SK-N-SH treated with all-trans-retinoic acid at 6 μM for 48 hours (cell line): ENCODE results near the gene DOCK2.

Experiments used
- ATAC-seq: fragments of 200-7000 bp; cut with Tn5 transposase; 3 replicates; pipeline ENCODE4 v1.9.1; 2020; ENCODE audit warnings: mild to moderate bottlenecking, moderate library complexity
- ARNTL ChIP-seq: fragments of 450-650 bp; formaldehyde crosslinking; IDR thresholded peaks from 2 replicates; pipeline ENCODE4 v1.5.0; 2020; ENCODE audit warnings: low read depth, mild to moderate bottlenecking, moderate library complexity, borderline replicate concordance
- BACH2 ChIP-seq: fragments of 250-450 bp; sonication (Bioruptor Pico); IDR thresholded peaks from 2 replicates; pipeline ENCODE4 v1.9.0; 2021; ENCODE audit warnings: mild to moderate bottlenecking, borderline replicate concordance
- CREB5 ChIP-seq: fragments of 250-450 bp; sonication (Bioruptor Pico); IDR thresholded peaks from 2 replicates; pipeline ENCODE4 v1.5.1; 2020; ENCODE audit warnings: low read depth, mild to moderate bottlenecking, moderate library complexity
- CSRNP3 ChIP-seq: fragments of 250-450 bp; sonication (Bioruptor Pico); IDR thresholded peaks from 2 replicates; pipeline ENCODE4 v1.5.1; 2021; ENCODE audit warnings: mild to moderate bottlenecking, moderate library complexity
- ESRRG ChIP-seq: fragments of 250-450 bp; sonication (Bioruptor Pico); IDR thresholded peaks from 2 replicates; pipeline ENCODE4 v1.6.1; 2021; ENCODE audit warnings: mild to moderate bottlenecking
- GLIS3 ChIP-seq: fragments of 250-450 bp; sonication (Bioruptor Pico); IDR thresholded peaks from 2 replicates; pipeline ENCODE4 v1.5.0; 2020; ENCODE audit warnings: mild to moderate bottlenecking, moderate library complexity
- ISL1 ChIP-seq: fragments of 250-450 bp; sonication (Bioruptor Pico); IDR thresholded peaks from 2 replicates; pipeline ENCODE4 v2.1.2; 2022; ENCODE audit warnings: mild to moderate bottlenecking, moderate library complexity
- OSR1 ChIP-seq: fragments of 250-450 bp; sonication (Bioruptor Pico); IDR thresholded peaks from 2 replicates; pipeline ENCODE4 v1.8.0; 2022; ENCODE audit warnings: moderate library complexity, mild to moderate bottlenecking, inconsistent platforms
- POU6F1 ChIP-seq: fragments of 250-450 bp; sonication (Bioruptor Pico); IDR thresholded peaks from 2 replicates; pipeline ENCODE4 v1.8.0; 2021; ENCODE audit warnings: low read depth, mild to moderate bottlenecking, moderate library complexity, borderline replicate concordance
- PPARA ChIP-seq: fragments of 250-450 bp; sonication (Bioruptor Pico); IDR thresholded peaks from 2 replicates; pipeline ENCODE4 v1.5.0; 2020; ENCODE audit warnings: mild to moderate bottlenecking, borderline replicate concordance
- RARB ChIP-seq: fragments of 250-450 bp; sonication (Bioruptor Pico); IDR thresholded peaks from 2 replicates; pipeline ENCODE4 v1.8.0; 2021; ENCODE audit warnings: mild to moderate bottlenecking, moderate library complexity
- SNAI2 ChIP-seq: fragments of 250-450 bp; sonication (Bioruptor Pico); IDR thresholded peaks from 2 replicates; pipeline ENCODE4 v1.5.0; 2020; ENCODE audit warnings: mild to moderate bottlenecking, moderate library complexity
- TCF4 ChIP-seq: fragments of 250-450 bp; sonication (Bioruptor Pico); IDR thresholded peaks from 2 replicates; pipeline ENCODE4 v1.8.0; 2021; ENCODE audit warnings: mild to moderate bottlenecking, moderate library complexity, borderline replicate concordance
- TOX ChIP-seq: fragments of 250-450 bp; sonication (Bioruptor Pico); IDR thresholded peaks from 2 replicates; pipeline ENCODE4 v1.8.0; 2021; ENCODE audit warnings: mild to moderate bottlenecking, moderate library complexity, borderline replicate concordance
- TSHZ2 ChIP-seq: fragments of 250-450 bp; sonication (Bioruptor Pico); IDR thresholded peaks from 2 replicates; pipeline ENCODE4 v1.5.0; 2020; ENCODE audit warnings: mild to moderate bottlenecking, moderate library complexity
- ZC3H10 ChIP-seq: fragments of 250-450 bp; sonication (Bioruptor Pico); IDR thresholded peaks from 2 replicates; pipeline ENCODE4 v1.5.1; 2021; ENCODE audit warnings: mild to moderate bottlenecking, moderate library complexity
- ZFP3 ChIP-seq: fragments of 250-450 bp; sonication (Bioruptor Pico); IDR thresholded peaks from 2 replicates; pipeline ENCODE4 v1.5.0; 2020; ENCODE audit warnings: mild to moderate bottlenecking, moderate library complexity
- ZFP30 ChIP-seq: fragments of 450-650 bp; formaldehyde crosslinking; IDR thresholded peaks from 2 replicates; pipeline ENCODE4 v1.5.0; 2022; ENCODE audit warnings: mild to moderate bottlenecking, moderate library complexity
- ZNF565 ChIP-seq: fragments of 450-650 bp; formaldehyde crosslinking; conservative IDR thresholded peaks from 2 replicates; pipeline ENCODE4 v1.5.0; 2020; ENCODE audit warnings: low read depth, mild to moderate bottlenecking, moderate library complexity
- ZNF70 ChIP-seq: fragments of 450-650 bp; formaldehyde crosslinking; IDR thresholded peaks from 2 replicates; pipeline ENCODE4 v1.5.0; 2020; ENCODE audit warnings: mild to moderate bottlenecking, moderate library complexity
- TF ChIP-seq, protein P1 (sequence below): fragments of 250-450 bp; sonication (Bioruptor Pico); IDR thresholded peaks from 2 replicates; pipeline ENCODE4 v1.8.0; 2020; ENCODE audit warnings: mild to moderate bottlenecking, moderate library complexity, borderline replicate concordance

DOCK2 gene

DNA sequence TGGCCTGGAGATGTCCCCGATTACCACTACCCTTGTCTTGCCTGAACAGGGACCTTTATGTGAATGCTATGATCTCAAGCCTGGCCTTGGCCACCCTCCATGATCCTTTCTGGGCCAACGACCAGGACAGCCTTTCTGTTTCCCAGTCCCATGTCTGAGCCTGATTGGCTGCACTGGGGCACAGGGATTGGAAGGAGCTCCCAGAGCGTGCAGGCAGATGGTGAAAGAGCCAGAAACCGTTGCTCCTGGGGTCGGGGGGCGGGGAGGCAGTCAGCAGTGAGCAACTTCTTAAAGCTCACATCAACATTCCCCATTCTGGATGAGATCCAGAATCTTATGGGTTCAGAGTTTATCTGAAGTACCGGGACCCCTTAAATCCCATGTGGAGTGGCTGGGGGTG is 258.9 kb downstream of the DOCK2 start:
- ATAC-seq, result no peak
- TF ChIP-seq SNAI2 (no peak), ESRRG (CRISPR knock-in tag) (no peak), OSR1 (CRISPR knock-in tag) (no peak), RARB (CRISPR knock-in tag) (no peak), ZFP3 (no peak), POU6F1 (CRISPR knock-in tag) (no peak), ZC3H10 (CRISPR knock-in tag) (no peak), ZFP30 (no peak), CSRNP3 (CRISPR knock-in tag) (no peak), TOX (no peak), TSHZ2 (CRISPR knock-in tag) (no peak), BACH2 (CRISPR knock-in tag) (no peak), ARNTL (CRISPR knock-in tag) (no peak), CREB5 (CRISPR knock-in tag) (no peak), GLIS3 (no peak), ZNF565 (no peak)
- TF ChIP-seq, protein P1, sequence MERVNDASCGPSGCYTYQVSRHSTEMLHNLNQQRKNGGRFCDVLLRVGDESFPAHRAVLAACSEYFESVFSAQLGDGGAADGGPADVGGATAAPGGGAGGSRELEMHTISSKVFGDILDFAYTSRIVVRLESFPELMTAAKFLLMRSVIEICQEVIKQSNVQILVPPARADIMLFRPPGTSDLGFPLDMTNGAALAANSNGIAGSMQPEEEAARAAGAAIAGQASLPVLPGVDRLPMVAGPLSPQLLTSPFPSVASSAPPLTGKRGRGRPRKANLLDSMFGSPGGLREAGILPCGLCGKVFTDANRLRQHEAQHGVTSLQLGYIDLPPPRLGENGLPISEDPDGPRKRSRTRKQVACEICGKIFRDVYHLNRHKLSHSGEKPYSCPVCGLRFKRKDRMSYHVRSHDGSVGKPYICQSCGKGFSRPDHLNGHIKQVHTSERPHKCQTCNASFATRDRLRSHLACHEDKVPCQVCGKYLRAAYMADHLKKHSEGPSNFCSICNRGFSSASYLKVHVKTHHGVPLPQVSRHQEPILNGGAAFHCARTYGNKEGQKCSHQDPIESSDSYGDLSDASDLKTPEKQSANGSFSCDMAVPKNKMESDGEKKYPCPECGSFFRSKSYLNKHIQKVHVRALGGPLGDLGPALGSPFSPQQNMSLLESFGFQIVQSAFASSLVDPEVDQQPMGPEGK, result no peak

- no peak for ATAC-seq
- TF ChIP-seq ESRRG (CRISPR knock-in tag) (no peak), CREB5 (CRISPR knock-in tag) (no peak), TSHZ2 (CRISPR knock-in tag) (no peak), PPARA (CRISPR knock-in tag) (no peak), ZNF70 (no peak), ZNF565 (no peak), ZC3H10 (CRISPR knock-in tag) (no peak), ZFP3 (no peak), POU6F1 (CRISPR knock-in tag) (no peak), BACH2 (CRISPR knock-in tag) (no peak), TCF4 (no peak), RARB (CRISPR knock-in tag) (no peak), ISL1 (CRISPR knock-in tag) (no peak)
- TF ChIP-seq, protein P1, result no peak
Observed at GRCh38 chr5:169897481-169897880, 260.4 kb downstream of the DOCK2 start.
